HCT116 (cell line): ENCODE measurements around the gene MIPEP.

Experiments used
- ATF3 ChIP-seq: IDR thresholded peaks from 2 replicates; pipeline ENCODE4 v1.6.1; 2012
- CTCF ChIP-seq, 3 experiments: fragments of 200-600 bp in 1 of 3; sonication (generic) in 1 of 3; IDR thresholded peaks in 2 of 3; conservative IDR thresholded peaks in 1 of 3; 2 replicates each; pipeline ENCODE4 v1.5.1; 2012 to 2017; ENCODE audit warnings: low read depth in 2 of 3, low read length in 2 of 3, antibody characterized with exemption in 1 of 3, borderline replicate concordance in 1 of 3, control low read depth in 1 of 3, mild to moderate bottlenecking in 1 of 3, mixed read lengths in 1 of 3, mixed run types in 1 of 3, moderate library complexity in 1 of 3; ENCODE audit not compliant: insufficient read depth in 1 of 3
- EZH2 ChIP-seq: fragments of 200-600 bp; sonication (generic); IDR thresholded peaks from 2 replicates; pipeline ENCODE4 v1.6.1; 2017; ENCODE audit warnings: antibody characterized with exemption, mixed run types
- POLR2A ChIP-seq: IDR thresholded peaks from 2 replicates; pipeline ENCODE4 v1.7.0; 2011; ENCODE audit warnings: borderline replicate concordance; ENCODE audit not compliant: insufficient read depth, insufficient read length; ENCODE audit errors: extremely low read depth
- POLR2AphosphoS5 ChIP-seq: IDR thresholded peaks from 2 replicates; pipeline ENCODE4 v1.6.1; 2011; ENCODE audit warnings: mild to moderate bottlenecking, low read depth, low read length, moderate library complexity
- RAD21 ChIP-seq: IDR thresholded peaks from 2 replicates; pipeline ENCODE4 v1.6.1; 2012; ENCODE audit warnings: low read depth, mild to moderate bottlenecking
- TCF7L2 ChIP-seq: IDR thresholded peaks from 2 replicates; pipeline ENCODE4 v1.7.0; 2011; ENCODE audit warnings: borderline replicate concordance, inconsistent platforms; ENCODE audit not compliant: insufficient read depth, insufficient read length; ENCODE audit errors: extremely low read depth
- ZFX ChIP-seq: fragments of 450-650 bp; IDR thresholded peaks from 2 replicates; pipeline ENCODE4 v1.6.1; 2017
- ZNF274 ChIP-seq: fragments of 200-500 bp; sonication (Bioruptor generic); IDR thresholded peaks from 2 replicates; pipeline ENCODE4 v1.6.1; 2014; ENCODE audit warnings: mild to moderate bottlenecking, low read depth, low read length, inconsistent platforms
- TF ChIP-seq, protein P1 (sequence below): IDR thresholded peaks from 2 replicates; pipeline ENCODE4 v1.6.1; 2012
- TF ChIP-seq, protein P2 (sequence below): IDR thresholded peaks from 2 replicates; pipeline ENCODE4 v1.6.1; 2012; ENCODE audit warnings: low read depth

DNA sequence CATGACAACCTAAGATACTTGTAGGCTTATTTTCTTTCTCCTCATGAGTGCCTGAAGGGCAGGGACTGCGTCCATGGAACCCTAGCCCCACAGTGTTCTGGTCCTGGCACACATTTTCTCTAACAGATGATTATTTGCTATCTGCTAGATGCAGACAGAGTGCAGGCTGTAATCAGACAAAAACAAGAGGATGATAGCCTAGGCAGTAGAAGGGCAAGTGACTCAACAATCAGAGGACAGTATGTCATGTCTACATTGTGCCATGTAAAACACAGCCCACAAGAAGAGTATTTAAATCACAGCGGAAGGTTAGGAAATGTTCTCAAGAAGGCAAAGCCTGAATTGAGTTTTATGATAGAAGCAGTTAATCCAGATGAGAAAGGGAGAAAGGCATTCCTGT is 29.3 kb downstream of the MIPEP start:
- TF ChIP-seq CTCF (IDR thresholded peaks at IDR 0.05 in 2 of 3, conservative IDR thresholded peaks at IDR 0.05 in 1 of 3; ENCODE audit: borderline replicate concordance in 1 of 3, insufficient read depth in 1 of 3, low read depth in 2 of 3, low read length in 2 of 3) (no peak), ZNF274 (no peak), EZH2 (no peak), TCF7L2 (no peak), ZFX (no peak), ATF3 (no peak), POLR2A (no peak), RAD21 (no peak), POLR2AphosphoS5 (no peak)
- TF ChIP-seq, protein P1, sequence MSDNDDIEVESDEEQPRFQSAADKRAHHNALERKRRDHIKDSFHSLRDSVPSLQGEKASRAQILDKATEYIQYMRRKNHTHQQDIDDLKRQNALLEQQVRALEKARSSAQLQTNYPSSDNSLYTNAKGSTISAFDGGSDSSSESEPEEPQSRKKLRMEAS = no peak
- TF ChIP-seq, protein P2, sequence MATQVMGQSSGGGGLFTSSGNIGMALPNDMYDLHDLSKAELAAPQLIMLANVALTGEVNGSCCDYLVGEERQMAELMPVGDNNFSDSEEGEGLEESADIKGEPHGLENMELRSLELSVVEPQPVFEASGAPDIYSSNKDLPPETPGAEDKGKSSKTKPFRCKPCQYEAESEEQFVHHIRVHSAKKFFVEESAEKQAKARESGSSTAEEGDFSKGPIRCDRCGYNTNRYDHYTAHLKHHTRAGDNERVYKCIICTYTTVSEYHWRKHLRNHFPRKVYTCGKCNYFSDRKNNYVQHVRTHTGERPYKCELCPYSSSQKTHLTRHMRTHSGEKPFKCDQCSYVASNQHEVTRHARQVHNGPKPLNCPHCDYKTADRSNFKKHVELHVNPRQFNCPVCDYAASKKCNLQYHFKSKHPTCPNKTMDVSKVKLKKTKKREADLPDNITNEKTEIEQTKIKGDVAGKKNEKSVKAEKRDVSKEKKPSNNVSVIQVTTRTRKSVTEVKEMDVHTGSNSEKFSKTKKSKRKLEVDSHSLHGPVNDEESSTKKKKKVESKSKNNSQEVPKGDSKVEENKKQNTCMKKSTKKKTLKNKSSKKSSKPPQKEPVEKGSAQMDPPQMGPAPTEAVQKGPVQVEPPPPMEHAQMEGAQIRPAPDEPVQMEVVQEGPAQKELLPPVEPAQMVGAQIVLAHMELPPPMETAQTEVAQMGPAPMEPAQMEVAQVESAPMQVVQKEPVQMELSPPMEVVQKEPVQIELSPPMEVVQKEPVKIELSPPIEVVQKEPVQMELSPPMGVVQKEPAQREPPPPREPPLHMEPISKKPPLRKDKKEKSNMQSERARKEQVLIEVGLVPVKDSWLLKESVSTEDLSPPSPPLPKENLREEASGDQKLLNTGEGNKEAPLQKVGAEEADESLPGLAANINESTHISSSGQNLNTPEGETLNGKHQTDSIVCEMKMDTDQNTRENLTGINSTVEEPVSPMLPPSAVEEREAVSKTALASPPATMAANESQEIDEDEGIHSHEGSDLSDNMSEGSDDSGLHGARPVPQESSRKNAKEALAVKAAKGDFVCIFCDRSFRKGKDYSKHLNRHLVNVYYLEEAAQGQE = no peak
